H1 (cell line): ENCODE results near the gene JDP2. TPM values are rescaled to one million over a fixed set of nuclear protein-coding genes. Genes with fewer than 3 reads are reported as not detected.

Experiments used
- CTCF ChIA-PET: fragments of 300-600 bp; sonication (Branson Sonifier 250); formaldehyde crosslinking; loops from one replicate; lab custom pipeline; 2021; ENCODE audit not compliant: partially characterized antibody; lab: Charles Lee
- POLR2A ChIA-PET: fragments of 300-600 bp; sonication (Branson Sonifier 250); formaldehyde crosslinking; loops from one replicate; lab custom pipeline; 2021; ENCODE audit warnings: inconsistent platforms; ENCODE audit not compliant: partially characterized antibody; lab: Charles Lee
- DNase-seq, 2 experiments: peaks; one replicate each; pipeline versions ENCODE4 v3.0.0 to v3.0.0-alpha.2; 2010 to 2022; ENCODE audit warnings: low spot score in 2 of 2, low read depth in 1 of 2, mixed read lengths in 1 of 2
- FAIRE-seq: peaks from 2 replicates; lab custom pipeline; 2011; peaks lifted over from hg19 to GRCh38; lab: Jason Lieb, UNC
- H2AFZ ChIP-seq: 2 replicates; pipeline ENCODE4 v1.8.1; 2012; ENCODE audit warnings: low read length, inconsistent platforms
- H2AK5ac ChIP-seq: 2 replicates; pipeline ENCODE4 v1.6.1; 2013; ENCODE audit warnings: low read depth, low read length
- H2BK120ac ChIP-seq: replicated peaks from 2 replicates; pipeline ENCODE3; 2013; ENCODE audit warnings: low read depth, low read length, inconsistent platforms
- H2BK12ac ChIP-seq: 2 replicates; pipeline ENCODE4 v1.6.1; 2013; ENCODE audit warnings: low read depth, low read length
- H2BK15ac ChIP-seq: 2 replicates; pipeline ENCODE4 v1.6.1; 2013; ENCODE audit warnings: low read length
- H2BK20ac ChIP-seq: 2 replicates; pipeline ENCODE4 v1.6.1; 2013; ENCODE audit warnings: low read length
- H2BK5ac ChIP-seq: 2 replicates; pipeline ENCODE4 v1.6.1; 2013; ENCODE audit warnings: low read depth, low read length
- H3K14ac ChIP-seq: 2 replicates; pipeline ENCODE4 v1.6.1; 2013; ENCODE audit warnings: inconsistent platforms; ENCODE audit not compliant: insufficient read length
- H3K18ac ChIP-seq: 2 replicates; pipeline ENCODE4 v1.6.1; 2013; ENCODE audit warnings: low read length; ENCODE audit errors: extremely low read depth
- H3K23ac ChIP-seq: 2 replicates; pipeline ENCODE4 v1.6.1; 2013; ENCODE audit warnings: inconsistent platforms; ENCODE audit not compliant: insufficient read length
- H3K23me2 ChIP-seq: 2 replicates; pipeline ENCODE4 v1.6.1; 2013; ENCODE audit warnings: low read depth, low read length
- H3K27ac ChIP-seq: 2 replicates; pipeline ENCODE4 v1.6.1; 2011; ENCODE audit warnings: low read depth, low read length, inconsistent platforms
- H3K27me3 ChIP-seq, 4 experiments: replicated peaks in 1 of 4; 1 replicate in 1 of 4; 2 replicates in 3 of 4; pipeline versions ENCODE4 v1.6.1 to v1.8.1; 2011 to 2013; ENCODE audit warnings: low read length in 3 of 4, mild to moderate bottlenecking in 3 of 4, inconsistent platforms in 2 of 4, mixed read lengths in 2 of 4, moderate library complexity in 1 of 4; ENCODE audit not compliant: control insufficient read depth in 3 of 4, insufficient read depth in 3 of 4; ENCODE audit errors: extremely low read depth in 1 of 4
- H3K36me3 ChIP-seq, 4 experiments: 2 replicates each; pipeline versions ENCODE4 v1.6.1 to v1.8.1; 2011 to 2013; ENCODE audit warnings: mild to moderate bottlenecking in 4 of 4, low read length in 3 of 4, moderate library complexity in 2 of 4, control low read depth in 1 of 4, inconsistent platforms in 1 of 4; ENCODE audit not compliant: insufficient read depth in 4 of 4, control insufficient read depth in 2 of 4
- H3K4ac ChIP-seq: replicated peaks from 2 replicates; pipeline ENCODE3; 2013; ENCODE audit warnings: low read length, low read depth, mixed read lengths, inconsistent platforms; ENCODE audit not compliant: insufficient read length
- H3K4me1 ChIP-seq, 4 experiments: replicated peaks in 1 of 4; 1 replicate in 1 of 4; 2 replicates in 3 of 4; pipeline versions ENCODE4 v1.6.1 to v1.8.1; 2011 to 2013; ENCODE audit warnings: low read length in 3 of 4, inconsistent platforms in 2 of 4, mixed read lengths in 1 of 4; ENCODE audit not compliant: insufficient read depth in 4 of 4, control insufficient read depth in 3 of 4
- H3K4me2 ChIP-seq, 2 experiments: 2 replicates each; pipeline versions ENCODE4 v1.6.1 to v1.8.1; 2011 to 2013; ENCODE audit warnings: low read depth in 2 of 2, low read length in 2 of 2, control low read depth in 1 of 2, inconsistent platforms in 1 of 2, mild to moderate bottlenecking in 1 of 2; ENCODE audit not compliant: insufficient read depth in 1 of 2
- H3K4me3 ChIP-seq, 4 experiments: fragments of 200-600, 300-600 bp in 1 of 4; sonication (generic), shearing (Covaris generic), sonication (Bioruptor Twin) in 1 of 4; 2 replicates each; pipeline versions ENCODE4 v1.5.1 to v1.8.1; 2011 to 2016; ENCODE audit warnings: low read length in 4 of 4, low read depth in 3 of 4, control low read depth in 2 of 4, inconsistent platforms in 2 of 4, mild to moderate bottlenecking in 2 of 4, mixed read lengths in 1 of 4, moderate library complexity in 1 of 4; ENCODE audit not compliant: insufficient read depth in 2 of 4; ENCODE audit errors: extremely low read depth in 1 of 4
- H3K56ac ChIP-seq: replicated peaks from 2 replicates; pipeline ENCODE3; 2013; ENCODE audit warnings: low read depth, mild to moderate bottlenecking, mixed read lengths, low read length, inconsistent platforms; ENCODE audit not compliant: insufficient read length
- H3K79me1 ChIP-seq: 2 replicates; pipeline ENCODE4 v1.6.1; 2013; ENCODE audit warnings: low read depth, low read length, control low read depth
- H3K79me2 ChIP-seq, 2 experiments: 2 replicates each; pipeline versions ENCODE4 v1.6.1 to v1.8.1; 2012 to 2013; ENCODE audit warnings: low read length in 2 of 2, mild to moderate bottlenecking in 2 of 2, inconsistent platforms in 1 of 2; ENCODE audit not compliant: insufficient read depth in 2 of 2, control insufficient read depth in 1 of 2
- H3K9ac ChIP-seq, 4 experiments: replicated peaks in 1 of 4; 1 replicate in 1 of 4; 2 replicates in 3 of 4; pipeline versions ENCODE4 v1.6.1 to v1.8.1; 2011 to 2013; ENCODE audit warnings: low read depth in 3 of 4, low read length in 3 of 4, control low read depth in 2 of 4, mild to moderate bottlenecking in 2 of 4, moderate library complexity in 2 of 4, inconsistent platforms in 1 of 4; ENCODE audit errors: extremely low read depth in 1 of 4
- H3K9me3 ChIP-seq, 2 experiments: 2 replicates each; pipeline versions ENCODE4 v1.6.1 to v1.8.1; 2012 to 2013; ENCODE audit warnings: mild to moderate bottlenecking in 2 of 2, moderate library complexity in 2 of 2, control low read depth in 1 of 2, inconsistent platforms in 1 of 2, low read depth in 1 of 2, low read length in 1 of 2, mixed read lengths in 1 of 2; ENCODE audit not compliant: insufficient read depth in 2 of 2
- H4K20me1 ChIP-seq, 2 experiments: replicated peaks in 1 of 2; 2 replicates each; pipeline versions ENCODE3 to v1.8.1; 2011 to 2013; ENCODE audit warnings: inconsistent platforms in 2 of 2, low read length in 2 of 2, mild to moderate bottlenecking in 1 of 2; ENCODE audit not compliant: insufficient read depth in 2 of 2, control insufficient read depth in 1 of 2
- H4K5ac ChIP-seq: 2 replicates; pipeline ENCODE4 v1.6.1; 2013; ENCODE audit warnings: low read length, low read depth, mixed read lengths, inconsistent platforms; ENCODE audit not compliant: insufficient read length
- H4K8ac ChIP-seq: 2 replicates; pipeline ENCODE4 v1.8.0; 2013; ENCODE audit warnings: mild to moderate bottlenecking, moderate library complexity, low read length, inconsistent platforms; ENCODE audit not compliant: insufficient read depth; ENCODE audit errors: extremely low read depth
- H4K91ac ChIP-seq: replicated peaks from 2 replicates; pipeline ENCODE3; 2013; ENCODE audit warnings: low read length, mixed read lengths, inconsistent platforms; ENCODE audit not compliant: insufficient read length
- BACH1 ChIP-seq: IDR thresholded peaks from 2 replicates; pipeline ENCODE4 v1.6.1; 2012; ENCODE audit warnings: low read length, improper control_type of control experiment
- JUND ChIP-seq: IDR thresholded peaks from 2 replicates; pipeline ENCODE4 v1.6.1; 2011; ENCODE audit warnings: mild to moderate bottlenecking, improper control_type of control experiment, low read length
- ZNF274 ChIP-seq: IDR thresholded peaks from 2 replicates; pipeline ENCODE4 v1.7.0; 2012; ENCODE audit warnings: low read length, borderline replicate concordance; ENCODE audit errors: extremely low read depth
- WGBS, 2 experiments: shearing (Covaris generic) in 1 of 2; methylation state at CpG; one replicate each; pipeline versions ENCODE4 v1.1.6 to v1.1.7; 2013 to 2015; ENCODE audit warnings: low lambda C conversion rate in 2 of 2, mixed read lengths in 2 of 2, inconsistent platforms in 1 of 2, low coverage in 1 of 2, missing lambda C conversion rate in 1 of 2; ENCODE audit not compliant: insufficient replicate concordance in 2 of 2, insufficient coverage in 1 of 2, insufficient read length in 1 of 2; ENCODE audit errors: extremely low coverage in 1 of 2, missing lambda C conversion rate in 1 of 2; 5-methylcytosine and 5-hydroxymethylcytosine counted together
- polyA plus RNA-seq, 7 experiments: library from polyadenylated mRNA; depleted of rRNA in 3 of 7; stranded (reverse) in 5 of 7; unstranded in 2 of 7; fragments of >200 nt in 5 of 7; fragments of 200-250 nt in 2 of 7; gene quantifications; 1 replicate in 5 of 7; 2 replicates in 1 of 7; 4 replicates in 1 of 7; pipeline versions ENCODE4 v1.2.1 to v1.2.3, GENCODE V29; 2011 to 2013; ENCODE audit warnings: missing spikeins in 2 of 7, mixed read lengths in 2 of 7
- total RNA-seq: library from RNA; stranded (reverse); fragmentation: NEBNext Ultra II Directional; extraction: Animal tissue kit (Norgen Biotek cat#: 25700); gene quantifications from 2 replicates; pipeline ENCODE4 v1.2.1, GENCODE V29; 2021

The JDP2 gene
- total and polyA plus RNA-seq, 2 of the 8 experiments (the other 6 are each of a cell fraction or from before 2014, with no cell fraction given) = 8.9 to 27.2 TPM

DNA sequence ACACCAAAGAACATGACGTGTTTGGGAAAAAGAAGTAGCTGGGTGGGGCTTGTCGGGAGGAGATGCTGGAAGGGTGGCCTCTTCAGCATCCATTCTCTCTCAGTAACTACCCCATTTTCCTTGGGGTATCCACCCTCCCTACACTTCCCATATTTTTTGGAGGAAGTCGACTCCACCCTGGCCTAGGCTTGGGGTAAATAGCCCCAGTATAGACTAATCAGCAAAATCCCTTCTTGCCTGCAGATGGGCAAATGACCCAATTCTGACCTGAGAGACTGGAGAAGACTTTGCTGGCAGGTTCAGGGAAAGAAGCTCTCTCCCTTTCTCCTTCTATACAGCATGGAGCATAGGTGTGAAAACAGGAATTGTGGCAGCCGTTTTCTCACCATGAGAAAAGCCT lies 28.5 kb upstream of the JDP2 start:
- no peak overlapping the region for H3K56ac ChIP-seq
- FAIRE-seq = no peak
- no peak overlapping the region for H3K9ac ChIP-seq
- H3K4me3 ChIP-seq = no peak overlapping the region
- peaks cover 0 to 5% (median 0%) of the 10 kb centered on the region in 4 experiments; a peak in 3 of 7 replicates for H3K4me1 ChIP-seq
- no peak overlapping the region for H3K18ac ChIP-seq
- H3K27ac ChIP-seq = no peak overlapping the region
- no peak overlapping the region for H2BK120ac ChIP-seq
- H4K8ac ChIP-seq = no peak overlapping the region
- no peak overlapping the region for H2BK20ac ChIP-seq
- 78% methylated on average over 4 of the region's 4 CpGs; no CpG with 5 or more reads in 1 of the 2 experiments for WGBS, 2 experiments
- H4K91ac ChIP-seq = no peak overlapping the region
- no peaks in the 10 kb centered on the region for H4K20me1 ChIP-seq
- POLR2A ChIA-PET = no interaction called here
- H3K14ac ChIP-seq = no peak overlapping the region
- peaks cover 0 to 2% (median under 1%) of the 10 kb centered on the region in 4 experiments; a peak in 2 of 7 replicates for H3K27me3 ChIP-seq
- no peak overlapping the region for H3K4ac ChIP-seq
- H3K36me3 ChIP-seq = no peaks in the 10 kb centered on the region; a peak in 1 of 8 replicates
- H3K23ac ChIP-seq = no peak overlapping the region
- 0 out of 4 replicates have a peak, but pooled peaks cover 0 to 7% of the 10 kb centered on the region in 2 experiments for H3K9me3 ChIP-seq
- CTCF ChIA-PET = interaction anchor here (1.0 kb wide), 2 partner anchors 10 to 41 kb away, joined by 3 read pairs; no protein-coding TSS in a partner anchor
- no peak overlapping the region for H2AK5ac ChIP-seq
- H3K79me2 ChIP-seq = no peaks in the 10 kb centered on the region
- no peak overlapping the region for H2BK12ac ChIP-seq
- H3K4me2 ChIP-seq = no peak overlapping the region
- no peak overlapping the region for H4K5ac ChIP-seq
- no peak overlapping the region for H2BK15ac ChIP-seq
- H2BK5ac ChIP-seq = no peak overlapping the region
- no peak overlapping the region for H2AFZ ChIP-seq
- no peaks in the 10 kb centered on the region for H3K23me2 ChIP-seq
- no peak for DNase-seq
- H3K79me1 ChIP-seq = no peaks in the 10 kb centered on the region
- TF ChIP-seq ZNF274 (no peak), JUND (no peak), BACH1 (no peak)
